ENCODE measurements around the gene IP6K3. TPM values are rescaled to one million over a fixed set of nuclear protein-coding genes. Genes with fewer than 3 reads are reported as not detected.

The IP6K3 gene
- total RNA-seq, 1 experiment from 2014 or later = 1.7 TPM

GRCh38 chr6:33689879-33690278 is 56.8 kb downstream of the IP6K3 start:
- Mint-ChIP-seq H3K27ac (ENCODE audit: low read depth, unreplicated experiment) (peak overlapping the region; percentile 42), H3K36me3 (ENCODE audit: insufficient read depth, unreplicated experiment) (peaks cover 86% of the 10 kb centered on the region), H3K4me3 (ENCODE audit: unreplicated experiment) (no peak overlapping the region), H3K4me1 (ENCODE audit: insufficient read depth, unreplicated experiment) (peaks cover 8% of the 10 kb centered on the region), H3K27me3 (ENCODE audit: insufficient read depth, unreplicated experiment) (no peaks in the 10 kb centered on the region), H3K9me3 (ENCODE audit: unreplicated experiment) (no peaks in the 10 kb centered on the region)
- no peak for DNase-seq (ENCODE audit: unreplicated experiment)
- ChIA-PET POLR2A (interaction anchor here (0.6 kb wide), 1 partner anchor 60 kb away, joined by 3 read pairs; no protein-coding TSS in a partner anchor), CTCF (interaction anchor here (0.6 to 1.7 kb wide), 5 partner anchors 10 to 100 kb away, joined by 3 to 12 read pairs (median 3); no protein-coding TSS in a partner anchor)
- TF ChIP-seq, protein P1, sequence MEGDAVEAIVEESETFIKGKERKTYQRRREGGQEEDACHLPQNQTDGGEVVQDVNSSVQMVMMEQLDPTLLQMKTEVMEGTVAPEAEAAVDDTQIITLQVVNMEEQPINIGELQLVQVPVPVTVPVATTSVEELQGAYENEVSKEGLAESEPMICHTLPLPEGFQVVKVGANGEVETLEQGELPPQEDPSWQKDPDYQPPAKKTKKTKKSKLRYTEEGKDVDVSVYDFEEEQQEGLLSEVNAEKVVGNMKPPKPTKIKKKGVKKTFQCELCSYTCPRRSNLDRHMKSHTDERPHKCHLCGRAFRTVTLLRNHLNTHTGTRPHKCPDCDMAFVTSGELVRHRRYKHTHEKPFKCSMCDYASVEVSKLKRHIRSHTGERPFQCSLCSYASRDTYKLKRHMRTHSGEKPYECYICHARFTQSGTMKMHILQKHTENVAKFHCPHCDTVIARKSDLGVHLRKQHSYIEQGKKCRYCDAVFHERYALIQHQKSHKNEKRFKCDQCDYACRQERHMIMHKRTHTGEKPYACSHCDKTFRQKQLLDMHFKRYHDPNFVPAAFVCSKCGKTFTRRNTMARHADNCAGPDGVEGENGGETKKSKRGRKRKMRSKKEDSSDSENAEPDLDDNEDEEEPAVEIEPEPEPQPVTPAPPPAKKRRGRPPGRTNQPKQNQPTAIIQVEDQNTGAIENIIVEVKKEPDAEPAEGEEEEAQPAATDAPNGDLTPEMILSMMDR (IDR thresholded peaks at IDR 0.05; ENCODE audit: unreplicated experiment) = no peak
- intact Hi-C loops (cut with micrococcal nuclease) = no loop called here
- BruUV-seq (replicated peaks) = no TSS peak

GRCh38 chr6:33689148-33689494 is 57.6 kb downstream of the IP6K3 start:
- Mint-ChIP-seq H3K36me3 (ENCODE audit: insufficient read depth, unreplicated experiment) (peaks cover 86% of the 10 kb centered on the region), H3K27ac (ENCODE audit: low read depth, unreplicated experiment) (peak overlapping the region; percentile 42), H3K4me3 (ENCODE audit: unreplicated experiment) (no peak overlapping the region), H3K27me3 (ENCODE audit: insufficient read depth, unreplicated experiment) (no peaks in the 10 kb centered on the region), H3K4me1 (ENCODE audit: insufficient read depth, unreplicated experiment) (peaks cover 2% of the 10 kb centered on the region), H3K9me3 (ENCODE audit: unreplicated experiment) (no peaks in the 10 kb centered on the region)
- intact Hi-C loops (cut with micrococcal nuclease) = no loop called here
- no TSS peak for BruUV-seq (replicated peaks)
- DNase-seq (ENCODE audit: unreplicated experiment) = no peak
- POLR2A ChIA-PET = no interaction called here
- TF ChIP-seq, protein P1 (IDR thresholded peaks at IDR 0.05; ENCODE audit: unreplicated experiment) = no peak
- CTCF ChIA-PET = interaction anchor here (0.6 to 1.0 kb wide), 2 partner anchors 11 to 103 kb away, joined by 3 to 4 read pairs; no protein-coding TSS in a partner anchor

DNA sequence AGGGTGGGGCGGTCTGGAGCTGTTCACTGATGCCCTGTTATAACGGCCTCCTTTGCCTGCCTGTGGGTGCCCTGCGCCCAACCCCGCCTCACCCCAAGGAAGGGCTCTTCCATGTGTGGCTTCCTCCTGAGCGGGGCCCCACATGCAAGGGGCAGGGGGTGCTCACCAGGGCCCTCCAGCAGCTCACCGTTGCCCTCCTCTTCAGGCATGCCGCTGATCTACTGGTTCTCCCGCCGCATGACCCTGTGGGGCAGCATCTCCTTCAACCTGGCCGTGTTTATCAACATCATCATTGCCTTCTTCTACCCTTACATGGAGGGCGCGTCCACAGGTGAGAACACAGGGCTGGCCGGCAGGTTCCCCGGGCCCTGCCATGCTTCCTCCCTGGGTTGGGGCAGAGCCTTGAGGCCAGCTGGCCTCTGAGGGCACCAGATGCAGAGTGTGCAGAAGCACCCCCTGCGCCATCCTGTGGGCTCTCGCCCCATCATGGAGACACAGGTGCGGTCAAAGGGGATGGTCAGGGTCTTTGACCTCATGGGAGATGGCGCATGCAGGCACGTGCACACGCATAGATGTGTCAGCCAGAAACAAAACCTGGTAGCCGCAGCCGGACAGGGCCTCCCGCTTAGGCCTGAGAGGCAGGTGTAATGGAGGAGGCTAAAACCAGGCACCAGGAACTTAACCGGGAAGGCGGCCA is 58.1 kb downstream of the IP6K3 start:
- BruUV-seq (replicated peaks) = no TSS peak
- Mint-ChIP-seq H3K9me3 (ENCODE audit: unreplicated experiment) (no peaks in the 10 kb centered on the region), H3K4me3 (ENCODE audit: unreplicated experiment) (no peak overlapping the region), H3K27me3 (ENCODE audit: insufficient read depth, unreplicated experiment) (no peaks in the 10 kb centered on the region), H3K27ac (ENCODE audit: low read depth, unreplicated experiment) (peak overlapping the region; percentile 42), H3K4me1 (ENCODE audit: insufficient read depth, unreplicated experiment) (no peaks in the 10 kb centered on the region), H3K36me3 (ENCODE audit: insufficient read depth, unreplicated experiment) (peaks cover 86% of the 10 kb centered on the region)
- POLR2A ChIA-PET = no interaction called here
- no peak for DNase-seq (ENCODE audit: unreplicated experiment)
- CTCF ChIA-PET = interaction anchor here (0.6 to 1.0 kb wide), 2 partner anchors 12 to 103 kb away, joined by 3 to 4 read pairs; no protein-coding TSS in a partner anchor
- TF ChIP-seq, protein P1 (IDR thresholded peaks at IDR 0.05; ENCODE audit: unreplicated experiment) = no peak
- intact Hi-C loops (cut with micrococcal nuclease) = no loop called here

DNA sequence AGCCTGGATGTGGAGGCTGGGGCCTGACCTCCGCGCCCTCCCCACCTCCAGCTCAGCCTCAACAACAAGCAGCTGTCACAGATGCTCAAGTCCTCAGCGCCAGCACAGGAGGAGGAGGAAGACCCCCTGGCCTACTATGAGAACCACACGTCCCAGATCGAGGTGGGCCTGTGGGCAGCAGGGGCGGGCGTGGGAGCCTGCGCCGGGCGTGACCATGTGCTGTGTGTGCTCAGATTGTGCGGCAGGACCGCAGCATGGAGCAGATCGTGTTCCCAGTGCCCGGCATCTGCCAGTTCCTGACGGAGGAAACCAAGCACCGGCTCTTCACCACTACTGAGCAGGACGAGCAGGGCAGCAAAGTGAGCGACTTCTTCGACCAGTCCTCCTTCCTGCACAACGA is 58.7 kb downstream of the IP6K3 start:
- no TSS peak for BruUV-seq (replicated peaks)
- CTCF ChIA-PET = interaction anchor here (0.6 to 1.0 kb wide), 2 partner anchors 13 to 102 kb away, joined by 3 to 4 read pairs; no protein-coding TSS in a partner anchor
- Mint-ChIP-seq H3K4me1 (ENCODE audit: insufficient read depth, unreplicated experiment) (no peaks in the 10 kb centered on the region), H3K36me3 (ENCODE audit: insufficient read depth, unreplicated experiment) (peaks cover 85% of the 10 kb centered on the region), H3K4me3 (ENCODE audit: unreplicated experiment) (no peak overlapping the region), H3K9me3 (ENCODE audit: unreplicated experiment) (no peaks in the 10 kb centered on the region), H3K27ac (ENCODE audit: low read depth, unreplicated experiment) (no peak overlapping the region), H3K27me3 (ENCODE audit: insufficient read depth, unreplicated experiment) (no peaks in the 10 kb centered on the region)
- POLR2A ChIA-PET = no interaction called here
- TF ChIP-seq, protein P1 (IDR thresholded peaks at IDR 0.05; ENCODE audit: unreplicated experiment) = no peak
- intact Hi-C loops (cut with micrococcal nuclease) = no loop called here
- DNase-seq (ENCODE audit: unreplicated experiment) = no peak

All from MCF 10A (cell line).